ENCODE results near the gene JUN. TPM values are rescaled to one million over a fixed set of nuclear protein-coding genes. Genes with fewer than 3 reads are reported as not detected.
"Not testable (repeated sequence)": the region's sequence is repeated elsewhere in the genome, so short reads cannot be mapped to it uniquely, and the experiment has no call there.

Gene JUN
- total RNA-seq, 1 donor from 2014 or later: 134 TPM

DNA sequence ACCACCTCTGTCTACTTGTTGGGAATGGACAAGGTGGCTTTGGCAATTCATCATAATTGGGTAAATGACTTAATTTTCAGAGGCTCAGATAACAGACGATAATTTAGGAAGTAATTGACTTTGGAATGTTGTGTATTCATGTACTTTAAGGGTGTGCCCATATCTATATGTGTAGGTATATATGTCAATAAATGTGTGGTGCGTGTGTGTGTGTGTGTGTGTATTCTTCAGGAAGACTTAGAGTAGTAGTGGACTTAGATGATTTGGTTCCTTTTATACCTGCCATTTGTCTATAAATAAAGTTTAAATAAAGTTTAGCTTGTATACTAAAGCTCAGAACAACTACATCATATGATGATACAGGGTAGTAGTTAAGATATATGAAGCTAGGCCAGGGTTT, 20.0 kb upstream of the JUN start:
- H3K4me3 Mint-ChIP-seq (ENCODE audit: unreplicated experiment): no peak overlapping the region
- H3K36me3 Mint-ChIP-seq (ENCODE audit: unreplicated experiment): no peaks in the 10 kb centered on the region

GRCh38 chr1:58802640-58803399, 19.0 kb upstream of the JUN start:
- DNase-seq (ENCODE audit: extremely low spot score, unreplicated experiment): no peak
- Mint-ChIP-seq H3K27me3 (ENCODE audit: unreplicated experiment) (no peaks in the 10 kb centered on the region), H3K36me3 (ENCODE audit: unreplicated experiment) (no peaks in the 10 kb centered on the region), H3K4me1 (ENCODE audit: unreplicated experiment) (peaks cover 2% of the 10 kb centered on the region), H3K27ac (ENCODE audit: unreplicated experiment) (no peak overlapping the region), H3K9me3 (ENCODE audit: unreplicated experiment) (no peaks in the 10 kb centered on the region), H3K4me3 (ENCODE audit: unreplicated experiment) (no peak overlapping the region)
- no peak for TF ChIP-seq CTCF (IDR thresholded peaks at IDR 0.05)

More for the DNA sequence above, 20.0 kb upstream of the JUN start:
- Mint-ChIP-seq H3K4me1 (ENCODE audit: unreplicated experiment) (peaks cover 2% of the 10 kb centered on the region), H3K9me3 (ENCODE audit: unreplicated experiment) (no peaks in the 10 kb centered on the region), H3K27me3 (ENCODE audit: unreplicated experiment) (no peaks in the 10 kb centered on the region), H3K27ac (ENCODE audit: unreplicated experiment) (no peak overlapping the region)
- no peak for DNase-seq (ENCODE audit: extremely low spot score, unreplicated experiment)
- no peak for TF ChIP-seq CTCF (IDR thresholded peaks at IDR 0.05)

DNA sequence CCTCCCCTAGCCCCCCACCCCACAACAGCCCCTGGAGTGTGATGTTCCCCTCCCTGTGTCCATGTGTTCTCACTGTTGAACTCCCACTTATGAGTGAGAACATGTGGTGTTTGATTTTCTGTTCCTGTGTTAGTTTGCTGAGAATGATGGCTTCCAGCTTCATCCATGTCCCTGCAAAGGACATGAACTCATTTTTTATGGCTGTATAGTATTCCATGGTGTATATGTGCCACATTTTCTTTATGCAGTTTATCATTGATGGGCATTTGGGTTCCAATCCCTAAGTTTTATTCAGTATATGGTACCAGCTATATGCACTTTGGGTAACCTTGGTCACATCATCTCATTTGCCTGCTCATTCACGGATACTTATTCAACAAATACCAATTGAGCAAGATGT, 17.4 kb upstream of the JUN start:
- not testable (repeated sequence) for H3K36me3 Mint-ChIP-seq (ENCODE audit: unreplicated experiment); H3K9me3 Mint-ChIP-seq (ENCODE audit: unreplicated experiment); H3K4me3 Mint-ChIP-seq (ENCODE audit: unreplicated experiment); H3K27ac Mint-ChIP-seq (ENCODE audit: unreplicated experiment); H3K4me1 Mint-ChIP-seq (ENCODE audit: unreplicated experiment); H3K27me3 Mint-ChIP-seq (ENCODE audit: unreplicated experiment); DNase-seq (ENCODE audit: extremely low spot score, unreplicated experiment)

DNA sequence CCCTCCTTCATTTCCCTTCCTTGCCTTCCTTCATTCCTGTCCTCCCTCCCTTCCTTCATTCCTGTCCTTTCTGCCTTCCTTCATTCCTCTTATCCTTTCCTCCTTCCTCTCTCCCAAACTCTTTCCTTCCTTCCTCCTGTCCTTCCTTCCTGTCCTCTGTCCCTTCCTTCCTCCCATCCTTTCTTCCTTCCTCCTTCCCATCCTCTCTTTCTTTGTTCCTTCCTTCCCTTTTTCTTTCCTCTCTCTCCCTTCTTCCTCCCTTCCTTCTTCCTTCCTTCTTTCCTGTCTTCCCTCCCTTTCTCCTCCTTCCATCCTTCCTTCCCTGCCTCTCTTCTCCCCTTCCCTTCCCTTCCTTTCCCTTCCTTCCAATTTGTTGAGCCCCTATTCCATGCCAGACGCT, 15.8 kb upstream of the JUN start:
- Mint-ChIP-seq H3K36me3 (ENCODE audit: unreplicated experiment) (no peaks in the 10 kb centered on the region), H3K9me3 (ENCODE audit: unreplicated experiment) (no peaks in the 10 kb centered on the region), H3K27ac (ENCODE audit: unreplicated experiment) (no peak overlapping the region), H3K27me3 (ENCODE audit: unreplicated experiment) (no peaks in the 10 kb centered on the region), H3K4me1 (ENCODE audit: unreplicated experiment) (peaks cover 2% of the 10 kb centered on the region), H3K4me3 (ENCODE audit: unreplicated experiment) (no peak overlapping the region)
- no peak for TF ChIP-seq CTCF (IDR thresholded peaks at IDR 0.05)
- DNase-seq (ENCODE audit: extremely low spot score, unreplicated experiment): no peak

DNA sequence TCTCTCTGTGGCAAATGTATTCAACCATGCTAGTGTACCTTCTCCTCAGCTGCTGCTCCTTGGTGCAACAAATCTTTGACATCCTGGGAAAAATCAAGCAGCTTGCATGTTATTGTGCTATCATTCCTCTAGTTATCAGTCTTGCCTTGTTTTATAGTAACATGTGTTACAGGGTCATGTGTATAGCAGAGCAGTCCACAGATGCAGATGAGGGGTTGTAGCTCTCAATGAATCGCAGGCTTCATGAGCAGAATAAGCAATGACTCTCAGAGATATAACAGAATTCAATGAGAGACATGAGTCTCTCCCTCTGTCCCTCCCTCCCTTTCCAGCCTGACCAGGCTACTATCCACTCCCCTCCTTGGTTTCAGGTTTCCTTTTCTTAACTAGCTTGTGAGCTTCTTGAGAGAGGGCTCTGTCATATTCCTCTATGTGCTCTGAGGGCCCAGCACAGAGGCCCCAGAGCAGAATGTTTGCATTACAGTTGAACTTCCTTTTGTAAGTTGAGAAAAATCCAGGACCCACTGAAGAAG, 15.1 kb upstream of the JUN start:
- Mint-ChIP-seq H3K9me3 (ENCODE audit: unreplicated experiment) (no peaks in the 10 kb centered on the region), H3K27ac (ENCODE audit: unreplicated experiment) (no peak overlapping the region)
- no peak for TF ChIP-seq CTCF (IDR thresholded peaks at IDR 0.05)

More for the DNA sequence above, 15.1 kb upstream of the JUN start:
- H3K4me1 Mint-ChIP-seq (ENCODE audit: unreplicated experiment): peaks cover 2% of the 10 kb centered on the region
- H3K4me3 Mint-ChIP-seq (ENCODE audit: unreplicated experiment): no peak overlapping the region
- DNase-seq (ENCODE audit: extremely low spot score, unreplicated experiment): no peak
- no peaks in the 10 kb centered on the region for H3K36me3 Mint-ChIP-seq (ENCODE audit: unreplicated experiment)
- no peaks in the 10 kb centered on the region for H3K27me3 Mint-ChIP-seq (ENCODE audit: unreplicated experiment)
